ENCODE measurements around the gene FAM89B. TPM values are rescaled to one million over a fixed set of nuclear protein-coding genes. Genes with fewer than 3 reads are reported as not detected.

The FAM89B gene
- total and polyA plus RNA-seq, 2 of the 8 experiments (the other 6 are each of a cell fraction or from before 2014, with no cell fraction given): 15.8 to 32.4 TPM

GRCh38 chr11:65548395-65548794 is 23.9 kb upstream of the FAM89B start:
- Histone ChIP-seq H4K8ac (ENCODE audit: extremely low read depth, insufficient read depth, low read length) (no peak overlapping the region), H3K36me3 (ENCODE audit: control insufficient read depth in 2 of 4, insufficient read depth in 4 of 4, low read length in 3 of 4) (no peaks in the 10 kb centered on the region), H3K18ac (ENCODE audit: extremely low read depth, low read length) (no peak overlapping the region), H3K4me2 (ENCODE audit: insufficient read depth in 1 of 2, low read depth in 2 of 2, low read length in 2 of 2) (no peak overlapping the region), H2BK20ac (ENCODE audit: low read length) (no peak overlapping the region), H3K79me1 (ENCODE audit: low read depth, low read length) (no peaks in the 10 kb centered on the region), H3K9me3 (ENCODE audit: insufficient read depth in 2 of 2, low read depth in 1 of 2, low read length in 1 of 2) (no peaks in the 10 kb centered on the region), H2BK120ac (replicated peaks; ENCODE audit: low read depth, low read length) (no peak overlapping the region), H3K27ac (ENCODE audit: low read depth, low read length) (no peak overlapping the region), H2BK15ac (ENCODE audit: low read length) (peak overlapping the region; percentile 72; the same call in 1 of the 2 replicates), H3K4me3 (ENCODE audit: extremely low read depth in 1 of 4, insufficient read depth in 2 of 4, low read depth in 3 of 4, low read length in 4 of 4) (no peak overlapping the region), H3K23ac (ENCODE audit: insufficient read length) (no peak overlapping the region), H3K9ac (replicated peaks in 1 of 4; ENCODE audit: extremely low read depth in 1 of 4, low read depth in 3 of 4, low read length in 3 of 4) (no peak overlapping the region), H3K23me2 (ENCODE audit: low read depth, low read length) (peaks cover 5% of the 10 kb centered on the region; the same call in 1 of the 2 replicates), H3K56ac (replicated peaks; ENCODE audit: insufficient read length, low read depth, low read length) (no peak overlapping the region), H4K91ac (replicated peaks; ENCODE audit: insufficient read length, low read length) (no peak overlapping the region), H3K4me1 (replicated peaks in 1 of 4; ENCODE audit: control insufficient read depth in 3 of 4, insufficient read depth in 4 of 4, low read length in 3 of 4) (peaks cover 0 to 16% (median 13%) of the 10 kb centered on the region in 4 experiments; a peak in 5 of 7 replicates), H4K5ac (ENCODE audit: insufficient read length, low read depth, low read length) (no peak overlapping the region), H4K20me1 (replicated peaks in 1 of 2; ENCODE audit: control insufficient read depth in 1 of 2, insufficient read depth in 2 of 2, low read length in 2 of 2) (peaks cover 0 to 8% of the 10 kb centered on the region in 2 experiments), H3K27me3 (replicated peaks in 1 of 4; ENCODE audit: control insufficient read depth in 3 of 4, extremely low read depth in 1 of 4, insufficient read depth in 3 of 4, low read length in 3 of 4) (peaks cover 4 to 46% (median 37%) of the 10 kb centered on the region in 4 experiments; a peak in 6 of 7 replicates), H2BK5ac (ENCODE audit: low read depth, low read length) (no peak overlapping the region), H2AFZ (ENCODE audit: low read length) (no peak overlapping the region), H3K14ac (ENCODE audit: insufficient read length) (no peak overlapping the region), H3K79me2 (ENCODE audit: control insufficient read depth in 1 of 2, insufficient read depth in 2 of 2, low read length in 2 of 2) (no peaks in the 10 kb centered on the region), H3K4ac (replicated peaks; ENCODE audit: insufficient read length, low read depth, low read length) (no peak overlapping the region), H2AK5ac (ENCODE audit: low read depth, low read length) (0 out of 2 replicates have a peak overlapping the region, but pooled peaks have one; percentile 53), H2BK12ac (ENCODE audit: low read depth, low read length) (no peak overlapping the region)
- WGBS, 2 experiments (ENCODE audit: extremely low coverage in 1 of 2, insufficient coverage in 1 of 2, insufficient read length in 1 of 2, insufficient replicate concordance in 2 of 2, low coverage in 1 of 2, low lambda C conversion rate in 2 of 2, missing lambda C conversion rate in 1 of 2): 79% methylated on average over 3 of the region's 3 CpGs; no CpG with 5 or more reads in 1 of the 2 experiments
- DNase-seq (ENCODE audit: low read depth in 1 of 2, low spot score in 2 of 2) (no peak), FAIRE-seq (no peak)
- POLR2A ChIA-PET (ENCODE audit: partially characterized antibody): interaction anchor here (1.0 to 1.6 kb wide), 4 partner anchors 8 to 13 kb away, joined by 3 to 5 read pairs (median 4); no protein-coding TSS in a partner anchor
- CTCF ChIA-PET (ENCODE audit: partially characterized antibody): interaction anchor here (0.6 to 10.5 kb wide), 7 partner anchors 8 to 519 kb away, joined by 3 to 284 read pairs (median 3); partner anchors contain the start of genes FAM89B, LTBP3 and ZNRD2
- TF ChIP-seq, protein P1, sequence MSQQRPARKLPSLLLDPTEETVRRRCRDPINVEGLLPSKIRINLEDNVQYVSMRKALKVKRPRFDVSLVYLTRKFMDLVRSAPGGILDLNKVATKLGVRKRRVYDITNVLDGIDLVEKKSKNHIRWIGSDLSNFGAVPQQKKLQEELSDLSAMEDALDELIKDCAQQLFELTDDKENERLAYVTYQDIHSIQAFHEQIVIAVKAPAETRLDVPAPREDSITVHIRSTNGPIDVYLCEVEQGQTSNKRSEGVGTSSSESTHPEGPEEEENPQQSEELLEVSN (IDR thresholded peaks at IDR 0.05): no peak
- TF ChIP-seq POLR2A (IDR thresholded peaks at IDR 0.05; ENCODE audit: control extremely low read depth in 1 of 2, low read depth in 2 of 2, low read length in 2 of 2): no peak
- TF ChIP-seq SP4 (IDR thresholded peaks at IDR 0.05; ENCODE audit: low read length): no peak
- TF ChIP-seq GTF2F1 (IDR thresholded peaks at IDR 0.05; ENCODE audit: borderline replicate concordance, low read depth, low read length): no peak
- TF ChIP-seq SP1 (IDR thresholded peaks at IDR 0.05; ENCODE audit: low read depth, low read length): no peak
- TF ChIP-seq SIX5 (IDR thresholded peaks at IDR 0.05; ENCODE audit: low read depth, low read length): no peak
- no peak for TF ChIP-seq SP2 (IDR thresholded peaks at IDR 0.05; ENCODE audit: low read length)
- TF ChIP-seq USF2 (IDR thresholded peaks at IDR 0.05; ENCODE audit: low read length): no peak
- TF ChIP-seq CHD1 (IDR thresholded peaks at IDR 0.05; ENCODE audit: low read depth, low read length): no peak

Measured in H1 (cell line).